ENCODE results near the gene AKR7A2.
"Not testable (repeated sequence)": the region's sequence is repeated elsewhere in the genome, so short reads cannot be mapped to it uniquely, and the experiment has no call there.

AKR7A2 gene

DNA sequence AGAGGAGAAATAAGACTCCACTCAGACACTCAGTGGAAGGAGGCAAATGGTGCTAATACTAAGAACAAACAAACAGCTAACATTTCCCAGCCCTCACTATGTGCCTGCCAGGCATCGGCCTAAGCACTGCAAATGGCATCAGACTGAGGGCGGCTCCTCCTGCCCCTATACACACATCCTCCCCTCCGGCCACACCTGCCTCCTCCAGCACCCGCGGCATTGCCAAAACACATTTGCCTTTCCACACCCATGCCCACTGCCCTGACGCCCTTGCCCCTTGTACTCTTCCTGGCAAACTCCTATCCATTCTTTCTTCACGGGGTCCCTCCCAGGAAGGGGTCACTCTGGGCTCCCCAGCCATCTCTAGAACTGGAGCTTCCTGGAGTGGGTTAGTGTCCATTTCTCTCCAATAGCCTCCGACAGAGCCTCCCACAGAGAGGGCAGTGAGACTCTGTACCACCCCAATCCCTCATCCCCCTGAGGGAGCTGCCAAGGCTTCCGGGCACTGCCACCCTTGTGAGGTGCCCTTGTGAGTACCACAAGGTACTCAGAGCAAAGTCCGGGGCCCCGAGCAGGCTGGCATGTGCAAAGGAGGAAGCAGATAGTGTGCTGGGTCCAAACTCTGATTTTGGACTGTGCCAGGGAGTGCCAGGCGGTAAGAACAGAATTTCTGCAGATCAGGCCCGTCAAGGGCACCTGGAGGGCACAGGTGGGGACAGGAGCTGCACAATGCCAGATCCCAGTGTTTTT is 24.3 kb downstream of the AKR7A2 start:
- Histone ChIP-seq H2AFZ (ENCODE audit: low read depth, low read length, severe bottlenecking) (no peak overlapping the region), H3K36me3 (ENCODE audit: low read length) (no peaks in the 10 kb centered on the region), H4K20me1 (ENCODE audit: low read depth, low read length) (no peaks in the 10 kb centered on the region), H3K4me3 (ENCODE audit: insufficient read depth, low read length, poor library complexity, severe bottlenecking) (no peak overlapping the region), H3K9ac (ENCODE audit: low read length) (no peak overlapping the region), H3K27ac (ENCODE audit: low read depth, low read length) (no peak overlapping the region), H3K9me2 (replicated peaks; ENCODE audit: insufficient read depth, low read length) (no peaks in the 10 kb centered on the region), H3K4me2 (ENCODE audit: low read depth, low read length, poor library complexity, severe bottlenecking) (no peak overlapping the region), H3K9me3 (ENCODE audit: insufficient read depth, low read length) (no peaks in the 10 kb centered on the region), H3K79me2 (ENCODE audit: insufficient read depth, low read length) (no peaks in the 10 kb centered on the region), H3K27me3 (ENCODE audit: low read length) (no peaks in the 10 kb centered on the region), H3F3A (ENCODE audit: insufficient read depth) (no peaks in the 10 kb centered on the region)
- TF ChIP-seq, protein P1, sequence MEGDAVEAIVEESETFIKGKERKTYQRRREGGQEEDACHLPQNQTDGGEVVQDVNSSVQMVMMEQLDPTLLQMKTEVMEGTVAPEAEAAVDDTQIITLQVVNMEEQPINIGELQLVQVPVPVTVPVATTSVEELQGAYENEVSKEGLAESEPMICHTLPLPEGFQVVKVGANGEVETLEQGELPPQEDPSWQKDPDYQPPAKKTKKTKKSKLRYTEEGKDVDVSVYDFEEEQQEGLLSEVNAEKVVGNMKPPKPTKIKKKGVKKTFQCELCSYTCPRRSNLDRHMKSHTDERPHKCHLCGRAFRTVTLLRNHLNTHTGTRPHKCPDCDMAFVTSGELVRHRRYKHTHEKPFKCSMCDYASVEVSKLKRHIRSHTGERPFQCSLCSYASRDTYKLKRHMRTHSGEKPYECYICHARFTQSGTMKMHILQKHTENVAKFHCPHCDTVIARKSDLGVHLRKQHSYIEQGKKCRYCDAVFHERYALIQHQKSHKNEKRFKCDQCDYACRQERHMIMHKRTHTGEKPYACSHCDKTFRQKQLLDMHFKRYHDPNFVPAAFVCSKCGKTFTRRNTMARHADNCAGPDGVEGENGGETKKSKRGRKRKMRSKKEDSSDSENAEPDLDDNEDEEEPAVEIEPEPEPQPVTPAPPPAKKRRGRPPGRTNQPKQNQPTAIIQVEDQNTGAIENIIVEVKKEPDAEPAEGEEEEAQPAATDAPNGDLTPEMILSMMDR (IDR thresholded peaks at IDR 0.05; ENCODE audit: insufficient read depth, low read length, poor library complexity, severe bottlenecking), result no peak
- TF ChIP-seq EZH2phosphoT487 (conservative IDR thresholded peaks at IDR 0.05; ENCODE audit: low read length), result no peak

DNA sequence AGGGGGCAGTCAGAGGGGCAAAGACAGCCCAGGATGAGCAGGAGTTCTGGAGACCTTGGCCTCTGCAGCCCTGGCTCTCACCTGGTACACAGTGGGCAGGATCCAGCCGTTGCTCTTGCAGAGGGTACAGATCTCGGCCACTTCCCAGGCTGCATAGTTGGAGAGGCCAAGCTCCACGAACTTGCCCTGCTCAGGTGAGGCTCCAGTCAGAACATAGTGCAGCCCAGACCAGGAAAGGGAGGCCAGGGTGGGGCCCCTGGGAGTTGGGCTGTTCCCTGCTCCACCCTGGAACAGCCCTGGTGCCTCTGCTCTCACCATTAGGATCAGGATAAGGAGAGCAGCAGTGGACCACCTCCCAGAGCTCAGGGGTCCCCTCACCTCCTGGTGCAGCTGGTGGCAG is 26.1 kb downstream of the AKR7A2 start:
- H2AFZ ChIP-seq (ENCODE audit: low read depth, low read length, severe bottlenecking); H4K20me1 ChIP-seq (ENCODE audit: low read depth, low read length); H3K27me3 ChIP-seq (ENCODE audit: low read length); H3K36me3 ChIP-seq (ENCODE audit: low read length); H3F3A ChIP-seq (ENCODE audit: insufficient read depth); H3K9ac ChIP-seq (ENCODE audit: low read length); H3K9me2 ChIP-seq (replicated peaks; ENCODE audit: insufficient read depth, low read length); H3K4me2 ChIP-seq (ENCODE audit: low read depth, low read length, poor library complexity, severe bottlenecking); H3K79me2 ChIP-seq (ENCODE audit: insufficient read depth, low read length); H3K27ac ChIP-seq (ENCODE audit: low read depth, low read length); H3K4me3 ChIP-seq (ENCODE audit: insufficient read depth, low read length, poor library complexity, severe bottlenecking); H3K9me3 ChIP-seq (ENCODE audit: insufficient read depth, low read length): not testable (repeated sequence)

DNA sequence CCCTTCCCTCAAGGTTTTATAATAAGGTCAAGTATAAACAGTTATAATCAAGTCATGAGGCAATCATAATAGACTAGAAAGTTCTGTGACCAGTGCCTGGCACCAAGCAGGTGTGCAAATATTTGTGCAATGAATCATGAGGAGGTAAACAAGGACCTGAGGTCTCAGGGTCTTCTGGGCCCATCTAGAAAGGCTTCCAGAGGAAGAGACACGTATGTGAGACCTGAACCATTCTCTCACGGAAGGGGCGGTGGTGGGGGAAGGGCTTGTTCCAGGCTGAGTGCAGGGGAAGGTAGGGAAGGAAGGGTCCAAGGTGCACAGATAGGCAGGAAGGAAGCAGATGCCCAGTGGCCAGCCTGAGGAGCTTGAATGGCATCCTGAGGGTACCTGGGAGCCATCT is 26.6 kb downstream of the AKR7A2 start:
- not testable (repeated sequence) for H3K79me2 ChIP-seq (ENCODE audit: insufficient read depth, low read length); H4K20me1 ChIP-seq (ENCODE audit: low read depth, low read length); H3K36me3 ChIP-seq (ENCODE audit: low read length); H3K9me2 ChIP-seq (replicated peaks; ENCODE audit: insufficient read depth, low read length); H3K27me3 ChIP-seq (ENCODE audit: low read length); H3F3A ChIP-seq (ENCODE audit: insufficient read depth); H3K4me3 ChIP-seq (ENCODE audit: insufficient read depth, low read length, poor library complexity, severe bottlenecking); H3K4me2 ChIP-seq (ENCODE audit: low read depth, low read length, poor library complexity, severe bottlenecking); H2AFZ ChIP-seq (ENCODE audit: low read depth, low read length, severe bottlenecking); H3K9me3 ChIP-seq (ENCODE audit: insufficient read depth, low read length); H3K27ac ChIP-seq (ENCODE audit: low read depth, low read length); H3K9ac ChIP-seq (ENCODE audit: low read length)

DNA sequence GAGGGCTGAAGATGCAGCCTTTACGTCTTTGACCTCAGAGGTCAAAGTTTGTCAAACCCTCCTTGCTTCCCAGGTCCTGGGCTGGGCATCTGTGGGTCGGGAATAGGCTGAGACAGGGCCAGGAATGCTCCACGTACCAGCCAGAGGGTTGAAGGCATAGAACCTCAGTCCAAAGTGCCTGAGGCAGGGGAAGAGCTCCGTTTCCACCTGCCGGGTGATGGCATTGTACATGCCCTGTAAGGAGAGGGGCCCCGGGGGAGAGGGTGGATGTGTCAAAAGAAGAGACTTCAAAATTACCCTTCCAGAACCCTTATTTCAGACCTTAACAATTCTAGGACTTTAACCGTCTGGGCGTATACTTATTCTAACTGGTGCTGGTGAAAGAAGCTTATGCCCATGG is 27.1 kb downstream of the AKR7A2 start:
- TF ChIP-seq, protein P1 (IDR thresholded peaks at IDR 0.05; ENCODE audit: insufficient read depth, low read length, poor library complexity, severe bottlenecking), result no peak
- TF ChIP-seq EZH2phosphoT487 (conservative IDR thresholded peaks at IDR 0.05; ENCODE audit: low read length), result no peak
- no peaks in the 10 kb centered on the region for H3K79me2 ChIP-seq (ENCODE audit: insufficient read depth, low read length)

More for the DNA sequence above, 27.1 kb downstream of the AKR7A2 start:
- H3K9ac ChIP-seq (ENCODE audit: low read length), result no peak overlapping the region
- H3K9me2 ChIP-seq (replicated peaks; ENCODE audit: insufficient read depth, low read length), result no peaks in the 10 kb centered on the region
- no peak overlapping the region for H3K27ac ChIP-seq (ENCODE audit: low read depth, low read length)
- no peaks in the 10 kb centered on the region for H4K20me1 ChIP-seq (ENCODE audit: low read depth, low read length)
- H3K27me3 ChIP-seq (ENCODE audit: low read length), result no peaks in the 10 kb centered on the region
- no peak overlapping the region for H3K4me2 ChIP-seq (ENCODE audit: low read depth, low read length, poor library complexity, severe bottlenecking)
- H3K9me3 ChIP-seq (ENCODE audit: insufficient read depth, low read length), result no peaks in the 10 kb centered on the region
- no peak overlapping the region for H3K4me3 ChIP-seq (ENCODE audit: insufficient read depth, low read length, poor library complexity, severe bottlenecking)
- no peaks in the 10 kb centered on the region for H3K36me3 ChIP-seq (ENCODE audit: low read length)
- no peaks in the 10 kb centered on the region for H3F3A ChIP-seq (ENCODE audit: insufficient read depth)
- no peak overlapping the region for H2AFZ ChIP-seq (ENCODE audit: low read depth, low read length, severe bottlenecking)
